Brain pericyte (primary cell): ENCODE measurements around the gene HCFC1.

Experiments
- DNase-seq: peaks from one replicate; pipeline ENCODE4 v3.0.0-alpha.2; 2012; ENCODE audit warnings: low read depth, low spot score

HCFC1 gene

DNA sequence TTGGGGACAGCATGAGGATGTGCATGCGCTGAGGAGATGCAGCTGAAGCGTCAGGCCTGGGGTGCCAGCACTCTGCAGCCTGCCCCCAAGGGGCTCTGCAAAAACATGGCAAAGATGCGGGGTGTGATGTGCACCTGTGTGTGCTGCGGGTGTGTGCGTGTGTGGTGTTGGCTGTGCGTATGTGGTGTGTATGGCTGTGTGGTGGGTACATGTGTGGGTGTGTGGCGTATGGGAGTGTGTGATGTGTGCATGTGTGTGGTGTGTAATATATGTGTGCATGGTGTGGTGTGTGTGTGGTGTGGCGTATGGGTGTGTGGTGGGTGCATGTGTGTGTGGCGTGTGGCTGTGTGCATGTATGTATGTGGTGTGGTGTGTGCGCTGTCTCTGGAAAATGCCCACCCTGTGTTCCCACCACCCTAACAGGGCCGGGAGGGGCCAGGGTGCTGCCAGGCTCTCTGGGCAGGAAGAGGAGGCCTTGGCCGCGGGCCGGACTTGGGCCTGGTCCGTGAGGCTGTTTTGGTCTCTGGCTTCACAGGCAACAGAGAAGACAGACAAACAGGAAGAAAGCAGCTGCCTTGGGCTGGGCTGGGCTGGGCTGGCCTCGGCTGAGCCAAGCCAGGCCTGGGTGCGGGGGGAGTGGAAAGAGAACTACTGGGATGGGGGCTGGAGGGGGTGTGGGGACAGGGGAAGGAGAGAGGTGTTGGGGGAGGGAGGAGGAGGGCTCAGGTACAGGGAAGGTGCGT lies 68.2 kb downstream of the HCFC1 start:
- DNase-seq = no peak

DNA sequence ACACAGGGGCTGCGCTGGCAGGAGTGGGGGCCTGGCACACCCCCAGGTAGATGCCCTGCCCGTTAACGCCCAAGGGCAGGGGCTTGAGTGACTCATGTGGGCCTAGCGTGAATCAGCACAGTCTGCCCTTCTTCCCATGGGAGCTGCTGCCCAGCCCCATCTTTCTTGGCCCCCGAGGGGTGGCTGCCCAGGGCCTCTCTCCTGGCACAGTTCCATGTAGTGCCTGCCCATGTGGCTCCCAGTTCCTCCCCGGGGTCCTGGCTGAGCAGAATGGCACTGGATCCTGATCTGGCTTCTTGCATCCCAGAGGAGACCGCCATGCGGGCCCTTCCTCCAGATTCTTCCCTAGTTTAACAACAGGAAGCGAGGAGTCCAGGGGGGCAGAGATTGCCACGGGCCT lies 69.2 kb downstream of the HCFC1 start:
- DNase-seq = no peak

DNA sequence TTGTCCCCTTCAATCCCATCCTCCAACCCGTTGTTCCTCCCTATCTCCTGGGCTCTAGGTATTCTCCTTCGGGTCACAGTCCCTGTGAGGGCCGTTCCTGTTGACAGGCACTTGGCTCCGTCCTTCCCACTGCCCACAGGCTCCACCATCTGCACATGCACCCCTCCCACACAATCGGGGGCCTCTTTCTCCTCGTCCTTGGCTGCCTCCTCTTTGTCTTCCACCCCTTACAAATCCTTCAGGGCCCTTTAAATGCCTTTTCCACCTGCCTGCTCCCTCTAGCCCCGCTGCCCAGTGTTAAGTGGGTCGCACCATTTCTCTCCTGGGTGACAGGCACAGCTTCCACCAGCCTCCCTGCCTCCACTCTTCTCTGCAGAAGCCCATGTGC lies 69.9 kb downstream of the HCFC1 start:
- DNase-seq = no peak

DNA sequence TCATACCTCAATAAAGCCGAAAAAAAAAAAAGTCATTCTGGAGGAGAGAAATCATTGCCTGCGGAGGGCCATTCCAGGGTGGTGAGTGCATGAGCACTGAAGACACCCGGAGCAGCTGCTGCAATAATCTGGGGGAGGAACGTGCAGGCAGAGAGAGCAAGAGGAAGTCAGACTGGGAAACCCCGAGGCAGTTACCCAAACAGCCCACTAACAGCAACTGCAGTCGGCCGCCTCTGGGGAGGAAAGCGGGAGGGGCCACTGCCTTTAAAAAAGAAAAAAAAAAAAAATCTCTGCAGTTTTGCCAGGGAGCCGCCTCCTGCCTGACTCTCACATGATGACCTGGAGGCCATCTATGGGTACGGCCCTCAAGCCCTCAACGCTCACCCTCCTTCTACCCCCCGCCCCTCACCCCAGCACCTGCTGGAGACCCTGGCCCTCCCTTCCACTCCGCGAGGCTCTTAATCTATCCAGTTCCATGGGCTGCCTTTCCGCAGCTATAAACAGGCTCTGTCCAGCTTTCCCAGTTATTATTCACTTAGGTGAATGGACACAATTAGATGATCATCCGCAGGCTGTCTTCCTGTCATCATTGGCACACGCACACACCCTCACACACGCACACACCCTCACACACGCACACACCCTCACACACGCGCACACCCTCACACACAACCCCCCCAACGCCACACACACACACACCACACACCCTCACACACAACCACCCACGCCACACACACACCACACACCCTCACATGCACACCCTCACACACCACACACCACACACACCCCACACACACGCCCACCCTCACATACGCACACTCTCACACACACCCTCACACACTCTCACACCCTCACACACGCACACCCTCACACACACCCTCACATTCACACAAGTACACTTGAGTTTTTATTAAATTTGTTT lies 70.5 kb downstream of the HCFC1 start:
- no peak for DNase-seq

DNA sequence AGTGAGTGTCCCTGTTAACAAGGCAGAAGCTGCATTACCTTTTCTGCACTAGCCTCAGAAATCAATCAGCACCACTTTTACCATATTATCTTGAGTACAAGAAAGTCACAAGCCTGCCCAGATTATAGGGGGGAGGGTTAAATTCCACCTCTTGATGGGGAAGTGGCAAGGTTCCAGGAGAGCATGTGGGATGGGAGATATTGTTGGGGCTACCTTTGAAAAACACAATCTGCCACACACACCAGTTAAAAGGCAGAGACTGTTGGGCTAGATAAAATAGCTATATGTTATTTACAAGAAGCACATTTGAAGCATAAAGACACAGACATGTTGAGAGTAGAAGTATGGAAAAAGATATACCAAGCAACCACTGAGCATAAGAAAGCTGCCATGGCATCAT lies 73.7 kb downstream of the HCFC1 start:
- no peak for DNase-seq
